Endothelial cell of umbilical vein (primary cell): ENCODE data around the gene SNUPN. TPM values are rescaled to one million over a fixed set of nuclear protein-coding genes. Genes with fewer than 3 reads are reported as not detected.

Experiments
- BruUV-seq: library from RNA; stranded (reverse); fragments of 400-500 nt; replicated peaks from 2 replicates; lab custom pipeline; 2021; lab: Mats Ljungman, UMichigan
- CTCF ChIA-PET: fragments of 300-600, 350-600 bp; sonication (Branson Sonifier 250); formaldehyde crosslinking; loops from one replicate; lab custom pipeline; 2021; ENCODE audit warnings: antibody characterized with exemption, inconsistent platforms; lab: Charles Lee
- POLR2A ChIA-PET: fragments of 300-600, 350-600 bp; sonication (Branson Sonifier 250); formaldehyde crosslinking; loops from one replicate; lab custom pipeline; 2021; ENCODE audit warnings: antibody characterized with exemption, inconsistent platforms; lab: Charles Lee
- DNase-seq: peaks from one replicate; pipeline ENCODE4 v3.0.0-alpha.2; 2011; ENCODE audit warnings: low read depth, low spot score
- FAIRE-seq: peaks from 2 replicates; lab custom pipeline; 2011; peaks lifted over from hg19 to GRCh38; lab: Jason Lieb, UNC
- H2AFZ ChIP-seq: 2 replicates; pipeline ENCODE4 v1.6.0; 2012; ENCODE audit warnings: low read depth, low read length, control low read depth, inconsistent platforms
- H3K27ac ChIP-seq: 2 replicates; pipeline ENCODE4 v1.5.1; 2011; ENCODE audit warnings: low read depth, mild to moderate bottlenecking, control low read depth, low read length, moderate library complexity; ENCODE audit not compliant: insufficient read depth
- H3K27me3 ChIP-seq, 2 experiments: 2 replicates each; pipeline versions ENCODE4 v1.6.0 to v1.6.1; 2011; ENCODE audit warnings: low read length in 2 of 2, mixed read lengths in 1 of 2; ENCODE audit not compliant: control insufficient read depth in 2 of 2, insufficient read depth in 2 of 2
- H3K36me3 ChIP-seq, 2 experiments: 2 replicates in 1 of 2; 3 replicates in 1 of 2; pipeline ENCODE4 v1.5.1; 2011; ENCODE audit warnings: low read length in 2 of 2, mild to moderate bottlenecking in 1 of 2, moderate library complexity in 1 of 2; ENCODE audit not compliant: control insufficient read depth in 2 of 2, insufficient read depth in 2 of 2; ENCODE audit errors: extremely low read depth in 1 of 2
- H3K4me1 ChIP-seq: 3 replicates; pipeline ENCODE4 v1.5.1; 2011; ENCODE audit warnings: mild to moderate bottlenecking, low read length; ENCODE audit not compliant: control insufficient read depth, insufficient read depth; ENCODE audit errors: extremely low read depth
- H3K4me2 ChIP-seq: 2 replicates; pipeline ENCODE4 v1.6.1; 2011; ENCODE audit warnings: low read length, control low read depth, mixed read lengths; ENCODE audit not compliant: insufficient read depth
- H3K4me3 ChIP-seq, 3 experiments: fragments of 200-600 bp in 1 of 3; sonication (generic), shearing (Covaris generic) in 1 of 3; replicated peaks in 1 of 3; 2 replicates each; pipeline ENCODE4 v1.5.1; 2011 to 2016; ENCODE audit warnings: control low read depth in 3 of 3, low read length in 3 of 3, mild to moderate bottlenecking in 2 of 3, inconsistent platforms in 1 of 3, low read depth in 1 of 3, moderate library complexity in 1 of 3; ENCODE audit not compliant: insufficient read depth in 1 of 3
- H3K79me2 ChIP-seq: 2 replicates; pipeline ENCODE4 v1.6.0; 2012; ENCODE audit warnings: low read length, inconsistent platforms; ENCODE audit not compliant: control insufficient read depth, insufficient read depth
- H3K9ac ChIP-seq: replicated peaks from 2 replicates; pipeline ENCODE3; 2011; ENCODE audit warnings: low read length, control low read depth; ENCODE audit not compliant: insufficient read depth; ENCODE audit errors: extremely low read depth
- H3K9me1 ChIP-seq: replicated peaks from 3 replicates; pipeline ENCODE4 v1.6.0; 2011; ENCODE audit warnings: mild to moderate bottlenecking, low read length; ENCODE audit not compliant: control insufficient read depth, insufficient read depth; ENCODE audit errors: extremely low read depth
- H3K9me3 ChIP-seq: replicated peaks from 2 replicates; pipeline ENCODE4 v1.5.1; 2012; ENCODE audit warnings: low read length, inconsistent platforms; ENCODE audit not compliant: control insufficient read depth, insufficient read depth
- H4K20me1 ChIP-seq: replicated peaks from 2 replicates; pipeline ENCODE3; 2011; ENCODE audit warnings: mild to moderate bottlenecking, low read length; ENCODE audit not compliant: control insufficient read depth, insufficient read depth; ENCODE audit errors: extremely low read depth
- EZH2 ChIP-seq: IDR thresholded peaks from 2 replicates; pipeline ENCODE4 v1.6.1; 2012; ENCODE audit warnings: borderline replicate concordance, low read depth, mild to moderate bottlenecking, moderate library complexity, low read length, inconsistent platforms; ENCODE audit not compliant: severe bottlenecking
- FOS ChIP-seq: IDR thresholded peaks from 2 replicates; pipeline ENCODE4 v1.6.1; 2011; ENCODE audit warnings: mild to moderate bottlenecking, low read length, moderate library complexity, borderline replicate concordance; ENCODE audit not compliant: insufficient read depth
- GATA2 ChIP-seq: IDR thresholded peaks from 2 replicates; pipeline ENCODE4 v1.7.0; 2011; ENCODE audit warnings: low read depth, mild to moderate bottlenecking, moderate library complexity, mixed read lengths, low read length; ENCODE audit not compliant: insufficient read length, insufficient read depth
- JUN ChIP-seq: IDR thresholded peaks from 2 replicates; pipeline ENCODE4 v1.6.1; 2011; ENCODE audit warnings: borderline replicate concordance, low read depth; ENCODE audit not compliant: insufficient read length, insufficient read depth
- MAX ChIP-seq: IDR thresholded peaks from 2 replicates; pipeline ENCODE4 v1.6.1; 2011; ENCODE audit not compliant: insufficient read depth, insufficient read length
- MYC ChIP-seq: IDR thresholded peaks from one replicate; pipeline ENCODE4 v1.6.1; 2011; ENCODE audit warnings: mild to moderate bottlenecking, low read depth, low read length
- POLR2A ChIP-seq: IDR thresholded peaks from 2 replicates; pipeline ENCODE4 v1.6.1; 2012; ENCODE audit warnings: low read depth, mild to moderate bottlenecking, control low read depth, low read length
- POLR2AphosphoS5 ChIP-seq: IDR thresholded peaks from 2 replicates; pipeline ENCODE4 v1.6.1; 2012; ENCODE audit warnings: low read depth, mild to moderate bottlenecking, control low read depth, low read length, moderate library complexity; ENCODE audit not compliant: insufficient read depth
- dilution Hi-C: fragments of 300-500 bp; cut with MboI; formaldehyde crosslinking; loops from one replicate; pipeline ENCODE4 v1.15.0; 2019; ENCODE audit warnings: low sequenced_read_pairs; ENCODE audit not compliant: extremely low pct_ligation_motif_present
- intact Hi-C: fragments of 100-400 bp; cut with micrococcal nuclease; formaldehyde crosslinking; loops from one replicate; pipeline ENCODE4 v1.10.0; 2022
- polyA plus RNA-seq, 4 experiments: library from polyadenylated mRNA; depleted of rRNA in 3 of 4; stranded (reverse) in 3 of 4; unstranded in 1 of 4; fragments of >200 nt; gene quantifications; 2 replicates each; pipeline versions ENCODE4 v1.2.1 to v1.2.3, GENCODE V29; 2011 to 2012; ENCODE audit warnings: missing spikeins in 1 of 4
- total RNA-seq: library from RNA; stranded (reverse); gene quantifications from 2 replicates; pipeline ENCODE4 v1.2.3, GENCODE V29; 2021
- TF ChIP-seq, protein P1 (sequence below), 2 donors: IDR thresholded peaks; 1 replicate in 1 of 2; 2 replicates in 1 of 2; pipeline ENCODE4 v1.5.1; 2011; ENCODE audit warnings: low read length in 2 of 2, mild to moderate bottlenecking in 2 of 2, moderate library complexity in 2 of 2, control low read depth in 1 of 2, inconsistent platforms in 1 of 2, low read depth in 1 of 2; ENCODE audit not compliant: insufficient read depth in 1 of 2; ENCODE audit errors: extremely low read depth in 1 of 2

The SNUPN gene
- total and polyA plus RNA-seq, 2 donors (not counting 3 experiments of a cell fraction or from before 2014, with no cell fraction given): 13.2 to 25.1 TPM

DNA sequence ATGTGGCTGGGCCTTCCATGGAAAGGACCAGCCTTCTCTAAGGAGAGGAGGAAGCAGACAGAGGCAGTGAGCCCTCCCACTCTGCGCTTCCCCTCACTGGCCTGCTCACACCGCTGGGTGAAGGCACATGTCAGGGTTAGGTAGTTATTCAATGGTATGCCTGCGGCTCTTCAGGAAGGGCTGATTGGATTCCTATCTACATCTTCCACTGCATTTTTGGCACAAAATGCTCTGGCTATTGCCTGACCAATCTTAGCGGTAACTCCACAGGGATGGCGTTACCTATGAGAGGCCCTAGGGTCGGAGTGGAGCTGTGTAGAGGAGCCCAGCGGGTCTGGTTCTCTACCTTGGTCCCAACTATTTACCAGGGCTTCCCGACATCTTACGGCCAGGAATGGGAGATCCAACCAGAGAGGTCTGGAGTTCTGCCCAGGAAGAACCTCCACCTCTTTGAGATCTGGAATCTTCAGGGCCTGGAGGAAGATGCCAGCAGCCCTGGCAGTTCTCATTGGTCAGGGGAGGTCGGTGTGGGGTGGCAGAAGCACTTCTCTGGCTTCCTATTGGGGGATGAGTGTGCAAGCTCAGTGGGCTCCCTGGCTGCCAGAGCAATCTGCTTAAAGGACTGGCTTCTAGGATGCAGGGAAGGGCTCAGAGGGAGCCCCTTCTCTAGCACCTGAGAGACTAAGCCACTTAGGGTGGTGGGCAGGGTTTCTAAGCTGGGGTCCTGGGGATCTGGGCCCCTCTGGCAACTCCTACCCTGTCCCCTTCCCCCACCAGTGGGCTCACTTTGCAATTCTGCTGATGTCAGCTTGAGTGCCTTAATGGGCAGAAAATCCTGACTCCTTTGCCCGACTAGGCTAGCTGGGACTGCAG, 46.4 kb upstream of the SNUPN start:
- H3K36me3 ChIP-seq: no peaks in the 10 kb centered on the region
- no peak overlapping the region for H3K9ac ChIP-seq
- no peaks in the 10 kb centered on the region for H4K20me1 ChIP-seq
- H2AFZ ChIP-seq: no peak overlapping the region
- TF ChIP-seq, protein P1, sequence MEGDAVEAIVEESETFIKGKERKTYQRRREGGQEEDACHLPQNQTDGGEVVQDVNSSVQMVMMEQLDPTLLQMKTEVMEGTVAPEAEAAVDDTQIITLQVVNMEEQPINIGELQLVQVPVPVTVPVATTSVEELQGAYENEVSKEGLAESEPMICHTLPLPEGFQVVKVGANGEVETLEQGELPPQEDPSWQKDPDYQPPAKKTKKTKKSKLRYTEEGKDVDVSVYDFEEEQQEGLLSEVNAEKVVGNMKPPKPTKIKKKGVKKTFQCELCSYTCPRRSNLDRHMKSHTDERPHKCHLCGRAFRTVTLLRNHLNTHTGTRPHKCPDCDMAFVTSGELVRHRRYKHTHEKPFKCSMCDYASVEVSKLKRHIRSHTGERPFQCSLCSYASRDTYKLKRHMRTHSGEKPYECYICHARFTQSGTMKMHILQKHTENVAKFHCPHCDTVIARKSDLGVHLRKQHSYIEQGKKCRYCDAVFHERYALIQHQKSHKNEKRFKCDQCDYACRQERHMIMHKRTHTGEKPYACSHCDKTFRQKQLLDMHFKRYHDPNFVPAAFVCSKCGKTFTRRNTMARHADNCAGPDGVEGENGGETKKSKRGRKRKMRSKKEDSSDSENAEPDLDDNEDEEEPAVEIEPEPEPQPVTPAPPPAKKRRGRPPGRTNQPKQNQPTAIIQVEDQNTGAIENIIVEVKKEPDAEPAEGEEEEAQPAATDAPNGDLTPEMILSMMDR (IDR thresholded peaks at IDR 0.05; ENCODE audit: extremely low read depth in 1 of 2, insufficient read depth in 1 of 2, low read depth in 1 of 2, low read length in 2 of 2): no peak
- no peak for TF ChIP-seq MYC
- no peak for TF ChIP-seq MAX
- no peak for TF ChIP-seq POLR2AphosphoS5
- TF ChIP-seq JUN: no peak
- TF ChIP-seq FOS: no peak
- TF ChIP-seq POLR2A: no peak
- no peak for TF ChIP-seq GATA2
- no peak for TF ChIP-seq EZH2
- DNase-seq: no peak
- H3K79me2 ChIP-seq: no peaks in the 10 kb centered on the region
- H3K4me2 ChIP-seq: no peak overlapping the region
- peaks cover 6% of the 10 kb centered on the region for H3K4me1 ChIP-seq
- intact Hi-C loops (no loop called here), dilution Hi-C loops (no loop called here)
- no peak overlapping the region for H3K27ac ChIP-seq
- H3K4me3 ChIP-seq: no peak overlapping the region
- CTCF ChIA-PET: interaction anchor here (1.2 to 2.2 kb wide), 5 partner anchors 10 to 46 kb away, joined by 3 to 8 read pairs (median 4); partner anchors contain the start of genes SNUPN and SNX33
- no TSS peak for BruUV-seq
- H3K9me3 ChIP-seq: no peaks in the 10 kb centered on the region
- POLR2A ChIA-PET: no interaction called here
- H3K27me3 ChIP-seq: no peaks in the 10 kb centered on the region
- H3K9me1 ChIP-seq: no peaks in the 10 kb centered on the region
- no peak for FAIRE-seq
